ENCODE measurements around the gene UBE2U. TPM values are rescaled to one million over a fixed set of nuclear protein-coding genes. Genes with fewer than 3 reads are reported as not detected.

Gene UBE2U
- total and polyA plus RNA-seq, 12 donors: not detected

DNA sequence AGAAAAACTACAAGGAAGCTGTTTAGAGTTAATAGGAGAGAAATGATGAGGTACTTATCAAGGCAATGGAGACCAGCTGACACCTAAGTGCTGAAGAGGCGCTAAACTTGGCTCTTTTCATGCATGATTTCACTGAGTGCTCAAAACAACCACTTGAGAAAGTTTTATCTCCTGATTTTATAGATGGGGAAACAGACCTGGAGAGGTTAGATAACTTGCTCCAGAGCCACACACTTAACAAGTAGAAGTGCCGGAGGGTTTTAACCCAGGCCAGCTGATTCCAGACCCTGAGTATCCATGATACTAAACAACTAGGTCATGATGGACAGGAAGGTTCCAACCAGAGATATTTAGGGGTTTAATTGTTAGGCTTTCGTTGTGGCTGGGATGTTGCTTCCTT, 25.9 kb downstream of the UBE2U start:
- TF ChIP-seq POLR2A (IDR thresholded peaks at IDR 0.05): no peak
- TF ChIP-seq, protein P1, sequence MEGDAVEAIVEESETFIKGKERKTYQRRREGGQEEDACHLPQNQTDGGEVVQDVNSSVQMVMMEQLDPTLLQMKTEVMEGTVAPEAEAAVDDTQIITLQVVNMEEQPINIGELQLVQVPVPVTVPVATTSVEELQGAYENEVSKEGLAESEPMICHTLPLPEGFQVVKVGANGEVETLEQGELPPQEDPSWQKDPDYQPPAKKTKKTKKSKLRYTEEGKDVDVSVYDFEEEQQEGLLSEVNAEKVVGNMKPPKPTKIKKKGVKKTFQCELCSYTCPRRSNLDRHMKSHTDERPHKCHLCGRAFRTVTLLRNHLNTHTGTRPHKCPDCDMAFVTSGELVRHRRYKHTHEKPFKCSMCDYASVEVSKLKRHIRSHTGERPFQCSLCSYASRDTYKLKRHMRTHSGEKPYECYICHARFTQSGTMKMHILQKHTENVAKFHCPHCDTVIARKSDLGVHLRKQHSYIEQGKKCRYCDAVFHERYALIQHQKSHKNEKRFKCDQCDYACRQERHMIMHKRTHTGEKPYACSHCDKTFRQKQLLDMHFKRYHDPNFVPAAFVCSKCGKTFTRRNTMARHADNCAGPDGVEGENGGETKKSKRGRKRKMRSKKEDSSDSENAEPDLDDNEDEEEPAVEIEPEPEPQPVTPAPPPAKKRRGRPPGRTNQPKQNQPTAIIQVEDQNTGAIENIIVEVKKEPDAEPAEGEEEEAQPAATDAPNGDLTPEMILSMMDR (IDR thresholded peaks at IDR 0.05): no peak
- H3K4me3 ChIP-seq: no peak overlapping the region

DNA sequence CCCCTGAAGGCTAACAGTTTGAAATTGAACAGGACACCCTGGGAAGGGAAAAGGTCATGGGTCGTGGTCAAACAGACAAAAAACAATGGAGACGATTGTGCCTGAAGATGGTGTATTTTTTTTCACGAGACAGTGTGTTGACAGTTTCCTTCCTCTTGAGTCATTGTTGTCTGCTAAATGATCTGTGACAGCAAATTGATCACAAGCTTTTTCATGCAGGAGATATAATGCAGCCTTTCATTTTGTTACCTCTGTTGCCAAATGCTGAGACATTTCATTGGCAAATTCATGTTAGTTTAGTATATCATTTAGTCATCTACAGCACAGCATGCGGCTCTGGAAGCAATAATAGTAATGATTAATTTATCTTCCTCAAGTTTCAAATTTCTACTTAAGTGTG, 27.7 kb downstream of the UBE2U start:
- Histone ChIP-seq H3K27me3 (no peaks in the 10 kb centered on the region), H3K27ac (no peak overlapping the region), H3K4me1 (replicated peaks in 1 of 2) (no peaks in the 10 kb centered on the region), H3K4me3 (no peak overlapping the region), H3K36me3 (replicated peaks in 1 of 2) (no peaks in the 10 kb centered on the region), H3K9me3 (replicated peaks in 1 of 3) (no peaks in the 10 kb centered on the region)
- WGBS, 4 donors: 38 to 63% (median 45%) methylated on average over 4 of the region's 4 CpGs
- TF ChIP-seq, protein P1 (IDR thresholded peaks at IDR 0.05): no peak
- no peak for TF ChIP-seq POLR2A (IDR thresholded peaks at IDR 0.05)
- intact Hi-C loops (cut with DNase I): no loop called here
- no peak for DNase-seq

More for the DNA sequence above, 25.9 kb downstream of the UBE2U start:
- Histone ChIP-seq H3K27ac (no peak overlapping the region), H3K4me1 (replicated peaks in 1 of 2) (no peaks in the 10 kb centered on the region), H3K9me3 (replicated peaks in 1 of 3) (no peaks in the 10 kb centered on the region), H3K27me3 (no peaks in the 10 kb centered on the region), H3K36me3 (replicated peaks in 1 of 2) (no peaks in the 10 kb centered on the region)
- intact Hi-C loops (cut with DNase I): no loop called here
- DNase-seq: no peak
- 85 to 89% (median 87%) methylated on average over 3 of the region's 3 CpGs for WGBS, 4 donors

DNA sequence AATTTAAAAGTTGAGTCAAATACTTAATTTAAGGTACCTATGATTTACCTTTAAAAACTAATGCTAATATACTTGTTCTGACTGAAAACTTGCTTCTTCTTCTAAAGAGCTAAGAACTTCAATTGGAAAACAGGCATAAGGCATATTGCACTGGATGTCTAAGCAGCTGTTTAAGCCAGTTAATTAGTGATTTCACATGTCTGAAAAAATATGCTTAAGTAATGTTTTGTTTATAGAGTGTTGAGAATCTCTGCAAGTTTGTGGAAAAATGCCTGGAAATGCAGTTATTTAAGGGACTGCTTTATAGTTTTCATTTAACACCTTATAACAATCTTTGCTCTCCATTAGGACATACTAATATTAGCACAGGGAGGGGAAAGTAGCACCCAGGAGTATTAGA, 28.2 kb downstream of the UBE2U start:
- H3K4me1 ChIP-seq (replicated peaks in 1 of 2): no peaks in the 10 kb centered on the region
- intact Hi-C loops (cut with DNase I): no loop called here
- no peaks in the 10 kb centered on the region for H3K36me3 ChIP-seq (replicated peaks in 1 of 2)
- H3K27me3 ChIP-seq: no peaks in the 10 kb centered on the region
- DNase-seq: no peak
- no peak overlapping the region for H3K4me3 ChIP-seq
- TF ChIP-seq, protein P1 (IDR thresholded peaks at IDR 0.05): no peak
- no peak for TF ChIP-seq POLR2A (IDR thresholded peaks at IDR 0.05)
- H3K9me3 ChIP-seq (replicated peaks in 1 of 3): no peaks in the 10 kb centered on the region
- H3K27ac ChIP-seq: no peak overlapping the region

DNA sequence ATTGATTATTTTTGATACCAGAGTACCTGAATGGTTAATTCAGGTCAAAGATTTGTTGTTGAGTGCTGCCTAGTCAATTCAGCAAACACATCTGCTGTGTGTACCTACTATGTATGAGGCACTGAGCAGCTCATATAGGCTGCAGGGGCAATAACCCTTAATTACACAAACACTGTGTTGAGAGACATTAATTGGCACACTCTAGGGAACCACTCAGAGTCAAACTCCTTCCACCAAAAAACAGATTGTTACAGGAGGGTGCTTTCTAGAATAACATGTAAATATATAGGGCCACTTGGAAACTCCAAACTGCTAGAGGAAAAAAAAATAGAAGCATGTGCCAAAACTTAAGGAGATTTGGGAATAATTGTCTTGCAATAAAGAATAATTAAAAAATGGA, 31.3 kb downstream of the UBE2U start:
- no peak overlapping the region for H3K27ac ChIP-seq
- H3K36me3 ChIP-seq (replicated peaks in 1 of 2): no peaks in the 10 kb centered on the region
- H3K27me3 ChIP-seq: no peaks in the 10 kb centered on the region
- intact Hi-C loops (cut with DNase I): no loop called here
- H3K4me3 ChIP-seq: no peak overlapping the region
- H3K9me3 ChIP-seq (replicated peaks in 1 of 3): no peaks in the 10 kb centered on the region
- H3K4me1 ChIP-seq (replicated peaks in 1 of 2): no peaks in the 10 kb centered on the region
- TF ChIP-seq, protein P1 (IDR thresholded peaks at IDR 0.05): no peak
- TF ChIP-seq POLR2A (IDR thresholded peaks at IDR 0.05): no peak
- DNase-seq: no peak

Data from adrenal gland (tissue), 12 donors.